ENCODE results near the gene ATP2A1.

GRCh38 chr16:28900601-28901000 is 22.3 kb downstream of the ATP2A1 start:
- TF ChIP-seq, protein P1, sequence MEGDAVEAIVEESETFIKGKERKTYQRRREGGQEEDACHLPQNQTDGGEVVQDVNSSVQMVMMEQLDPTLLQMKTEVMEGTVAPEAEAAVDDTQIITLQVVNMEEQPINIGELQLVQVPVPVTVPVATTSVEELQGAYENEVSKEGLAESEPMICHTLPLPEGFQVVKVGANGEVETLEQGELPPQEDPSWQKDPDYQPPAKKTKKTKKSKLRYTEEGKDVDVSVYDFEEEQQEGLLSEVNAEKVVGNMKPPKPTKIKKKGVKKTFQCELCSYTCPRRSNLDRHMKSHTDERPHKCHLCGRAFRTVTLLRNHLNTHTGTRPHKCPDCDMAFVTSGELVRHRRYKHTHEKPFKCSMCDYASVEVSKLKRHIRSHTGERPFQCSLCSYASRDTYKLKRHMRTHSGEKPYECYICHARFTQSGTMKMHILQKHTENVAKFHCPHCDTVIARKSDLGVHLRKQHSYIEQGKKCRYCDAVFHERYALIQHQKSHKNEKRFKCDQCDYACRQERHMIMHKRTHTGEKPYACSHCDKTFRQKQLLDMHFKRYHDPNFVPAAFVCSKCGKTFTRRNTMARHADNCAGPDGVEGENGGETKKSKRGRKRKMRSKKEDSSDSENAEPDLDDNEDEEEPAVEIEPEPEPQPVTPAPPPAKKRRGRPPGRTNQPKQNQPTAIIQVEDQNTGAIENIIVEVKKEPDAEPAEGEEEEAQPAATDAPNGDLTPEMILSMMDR (IDR thresholded peaks at IDR 0.05), result no peak
- no peak for TF ChIP-seq POLR2A (IDR thresholded peaks at IDR 0.05)
